WTC11 (cell line): Measurements from ENCODE around the gene TSPAN9. TPM values are rescaled to one million over a fixed set of nuclear protein-coding genes. Genes with fewer than 3 reads are reported as not detected.

Experiments used
- ATAC-seq: fragments of 200-7000 bp; cut with Tn5 transposase; 2 replicates; pipeline ENCODE4 v1.10.0; 2021; ENCODE audit warnings: mild to moderate bottlenecking, moderate library complexity
- CTCF ChIA-PET: fragments of 300-600 bp; sonication (Branson Sonifier 250); formaldehyde crosslinking; loops from one replicate; lab custom pipeline; 2021; ENCODE audit warnings: antibody characterized with exemption; lab: Charles Lee
- POLR2A ChIA-PET: fragments of 350-600 bp; sonication (Branson Sonifier 250); formaldehyde crosslinking; loops from one replicate; lab custom pipeline; 2021; ENCODE audit warnings: antibody characterized with exemption; lab: Charles Lee
- DNase-seq: peaks from one replicate; pipeline ENCODE4 v3.0.0; 2021; ENCODE audit warnings: low spot score
- H3K27ac Mint-ChIP-seq: 2 replicates; pipeline ENCODE4 v1.8.0; 2021; ENCODE audit warnings: mixed read lengths
- H3K27me3 Mint-ChIP-seq: 2 replicates; pipeline ENCODE4 v1.8.0; 2021; ENCODE audit warnings: low read depth, mild to moderate bottlenecking, moderate library complexity, mixed read lengths
- H3K36me3 Mint-ChIP-seq: 2 replicates; pipeline ENCODE4 v1.8.0; 2021; ENCODE audit warnings: mixed read lengths
- H3K4me1 Mint-ChIP-seq: 2 replicates; pipeline ENCODE4 v1.8.0; 2022; ENCODE audit warnings: mixed read lengths
- H3K4me3 Mint-ChIP-seq: 2 replicates; pipeline ENCODE4 v1.8.0; 2021; ENCODE audit warnings: mild to moderate bottlenecking, moderate library complexity, mixed read lengths
- H3K9me3 Mint-ChIP-seq: 2 replicates; pipeline ENCODE4 v1.8.0; 2021; ENCODE audit warnings: mixed read lengths
- CREB1 ChIP-seq: sonication (generic); formaldehyde crosslinking; IDR thresholded peaks from 2 replicates; pipeline ENCODE4 v1.8.0; 2023; ENCODE audit warnings: mild to moderate bottlenecking, missing genetic modification reagents
- ERG ChIP-seq: fragments of 250-450 bp; sonication (Bioruptor Pico); IDR thresholded peaks from 2 replicates; pipeline ENCODE4 v1.8.0; 2021; ENCODE audit warnings: mild to moderate bottlenecking
- HMGXB4 ChIP-seq: sonication (generic); formaldehyde crosslinking; IDR thresholded peaks from 2 replicates; pipeline ENCODE4 v1.8.1; 2023; ENCODE audit warnings: mild to moderate bottlenecking, moderate library complexity, missing genetic modification reagents
- IRF1 ChIP-seq: sonication (generic); formaldehyde crosslinking; IDR thresholded peaks from 2 replicates; pipeline ENCODE4 v1.8.0; 2023; ENCODE audit warnings: missing genetic modification reagents
- KAT7 ChIP-seq: sonication (generic); formaldehyde crosslinking; IDR thresholded peaks from 2 replicates; pipeline ENCODE4 v1.8.1; 2023; ENCODE audit warnings: missing genetic modification reagents, mild to moderate bottlenecking, borderline replicate concordance
- MLX ChIP-seq: sonication (generic); formaldehyde crosslinking; IDR thresholded peaks from 2 replicates; pipeline ENCODE4 v1.8.1; 2023; ENCODE audit warnings: mild to moderate bottlenecking, missing genetic modification reagents, moderate library complexity
- MYBL2 ChIP-seq: sonication (generic); formaldehyde crosslinking; IDR thresholded peaks from 2 replicates; pipeline ENCODE4 v1.8.1; 2023; ENCODE audit warnings: mild to moderate bottlenecking, moderate library complexity, missing genetic modification reagents
- NFATC4 ChIP-seq: fragments of 250-450 bp; sonication (Bioruptor Pico); IDR thresholded peaks from 2 replicates; pipeline ENCODE4 v1.9.0; 2021; ENCODE audit warnings: mild to moderate bottlenecking
- SMAD3 ChIP-seq: sonication (generic); formaldehyde crosslinking; IDR thresholded peaks from 2 replicates; pipeline ENCODE4 v1.8.0; 2022; ENCODE audit warnings: missing genetic modification reagents, mild to moderate bottlenecking, borderline replicate concordance
- USF1 ChIP-seq: sonication (generic); formaldehyde crosslinking; IDR thresholded peaks from 2 replicates; pipeline ENCODE4 v1.8.0; 2022; ENCODE audit warnings: mild to moderate bottlenecking, missing genetic modification reagents
- ZNF396 ChIP-seq: fragments of 250-450 bp; sonication (Bioruptor Pico); IDR thresholded peaks from 2 replicates; pipeline ENCODE4 v1.8.0; 2021; ENCODE audit warnings: mild to moderate bottlenecking, moderate library complexity, borderline replicate concordance
- ZNF423 ChIP-seq: fragments of 250-450 bp; sonication (Bioruptor Pico); IDR thresholded peaks from 2 replicates; pipeline ENCODE4 v2.1.2; 2022; ENCODE audit warnings: mild to moderate bottlenecking, moderate library complexity
- ZNF512 ChIP-seq: sonication (generic); formaldehyde crosslinking; IDR thresholded peaks from 2 replicates; pipeline ENCODE4 v1.8.1; 2022; ENCODE audit warnings: missing genetic modification reagents, borderline replicate concordance
- total RNA-seq: library from RNA; stranded (reverse); gene quantifications from 3 replicates; pipeline ENCODE4 v1.2.3, GENCODE V29; 2021
- TF ChIP-seq, protein P1 (sequence below): sonication (generic); formaldehyde crosslinking; IDR thresholded peaks from 2 replicates; pipeline ENCODE4 v1.8.1; 2022; ENCODE audit warnings: mild to moderate bottlenecking, moderate library complexity, missing genetic modification reagents

Gene TSPAN9
- total RNA-seq, 1 experiment from 2014 or later = 27.6 TPM

- TF ChIP-seq ZNF512 (CRISPR knock-in tag) (no peak), CREB1 (CRISPR knock-in tag) (no peak), HMGXB4 (CRISPR knock-in tag) (no peak), NFATC4 (no peak)
Measured at GRCh38 chr12:3148366-3149000, 71.3 kb downstream of the TSPAN9 start (continued).

GRCh38 chr12:3149515-3150307 is 72.5 kb downstream of the TSPAN9 start:
- no peak for ATAC-seq

GRCh38 chr12:3150308-3150670 is 73.1 kb downstream of the TSPAN9 start:
- H3K27ac Mint-ChIP-seq = peak overlapping the region; percentile 88
- peaks cover 58% of the 10 kb centered on the region for H3K4me1 Mint-ChIP-seq
- ATAC-seq (no peak), DNase-seq (no peak)
- H3K27me3 Mint-ChIP-seq = no peaks in the 10 kb centered on the region
- ChIA-PET CTCF (interaction anchor here (0.6 to 3.8 kb wide), 11 partner anchors 11 to 153 kb away, joined by 3 to 21 read pairs (median 4); no protein-coding TSS in a partner anchor), POLR2A (no interaction called here)
- H3K4me3 Mint-ChIP-seq = no peak overlapping the region
- H3K36me3 Mint-ChIP-seq = no peaks in the 10 kb centered on the region
- H3K9me3 Mint-ChIP-seq = no peaks in the 10 kb centered on the region
- TF ChIP-seq MYBL2 (no peak), ERG (CRISPR knock-in tag) (no peak), IRF1 (CRISPR knock-in tag) (no peak), KAT7 (CRISPR knock-in tag) (no peak), SMAD3 (CRISPR knock-in tag) (no peak), ZNF512 (CRISPR knock-in tag) (no peak), ZNF423 (CRISPR knock-in tag) (no peak), USF1 (CRISPR knock-in tag) (no peak)
- TF ChIP-seq, protein P1, sequence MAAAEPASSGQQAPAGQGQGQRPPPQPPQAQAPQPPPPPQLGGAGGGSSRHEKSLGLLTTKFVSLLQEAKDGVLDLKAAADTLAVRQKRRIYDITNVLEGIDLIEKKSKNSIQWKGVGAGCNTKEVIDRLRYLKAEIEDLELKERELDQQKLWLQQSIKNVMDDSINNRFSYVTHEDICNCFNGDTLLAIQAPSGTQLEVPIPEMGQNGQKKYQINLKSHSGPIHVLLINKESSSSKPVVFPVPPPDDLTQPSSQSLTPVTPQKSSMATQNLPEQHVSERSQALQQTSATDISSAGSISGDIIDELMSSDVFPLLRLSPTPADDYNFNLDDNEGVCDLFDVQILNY (CRISPR knock-in tag) = no peak

More at GRCh38 chr12:3149515-3150307, 72.5 kb downstream of the TSPAN9 start:
- Mint-ChIP-seq H3K9me3 (no peaks in the 10 kb centered on the region), H3K27me3 (no peaks in the 10 kb centered on the region), H3K36me3 (no peaks in the 10 kb centered on the region), H3K27ac (no peak overlapping the region), H3K4me1 (peaks cover 54% of the 10 kb centered on the region)
- POLR2A ChIA-PET = no interaction called here
- DNase-seq = no peak
- TF ChIP-seq ZNF396 (CRISPR knock-in tag) (no peak), HMGXB4 (CRISPR knock-in tag) (no peak), MLX (no peak)
- TF ChIP-seq, all 79 proteins: peak for 0
- H3K4me3 Mint-ChIP-seq = no peak overlapping the region
- CTCF ChIA-PET = interaction anchor here (0.9 to 3.8 kb wide), 10 partner anchors 10 to 154 kb away, joined by 3 to 21 read pairs (median 6); no protein-coding TSS in a partner anchor
